ENCODE data around the gene BMP8A.
"Not testable (repeated sequence)": the region's sequence is repeated elsewhere in the genome, so short reads cannot be mapped to it uniquely, and the experiment has no call there.

Gene BMP8A

GRCh38 chr1:39516841-39517240 lies 25.4 kb downstream of the BMP8A start:
- not testable (repeated sequence) for H3K9me3 ChIP-seq (replicated peaks; ENCODE audit: insufficient read depth, low read length); H3K4me3 ChIP-seq (ENCODE audit: low read length); H3F3A ChIP-seq (ENCODE audit: insufficient read depth, low read length); H3K79me2 ChIP-seq (ENCODE audit: low read length); H3K9me2 ChIP-seq (replicated peaks; ENCODE audit: insufficient read depth, low read length); H3K27me3 ChIP-seq (replicated peaks; ENCODE audit: insufficient read depth, low read length); DNase-seq; H3K4me2 ChIP-seq (ENCODE audit: low read depth, low read length); H4K20me1 ChIP-seq (ENCODE audit: insufficient read depth, low read length); H3K36me3 ChIP-seq (replicated peaks; ENCODE audit: insufficient read depth, low read length); H3K27ac ChIP-seq (ENCODE audit: low read length); H3K4me1 ChIP-seq (ENCODE audit: low read length); H2AFZ ChIP-seq (ENCODE audit: low read length); H3K9ac ChIP-seq (ENCODE audit: low read length)

- not testable (repeated sequence) for H3F3A ChIP-seq (ENCODE audit: insufficient read depth, low read length); H3K4me2 ChIP-seq (ENCODE audit: low read depth, low read length); H3K9me2 ChIP-seq (replicated peaks; ENCODE audit: insufficient read depth, low read length); H3K4me1 ChIP-seq (ENCODE audit: low read length); H3K4me3 ChIP-seq (ENCODE audit: low read length); H3K27me3 ChIP-seq (replicated peaks; ENCODE audit: insufficient read depth, low read length); H3K79me2 ChIP-seq (ENCODE audit: low read length); H3K9ac ChIP-seq (ENCODE audit: low read length); H3K9me3 ChIP-seq (replicated peaks; ENCODE audit: insufficient read depth, low read length); H2AFZ ChIP-seq (ENCODE audit: low read length); DNase-seq; H4K20me1 ChIP-seq (ENCODE audit: insufficient read depth, low read length); H3K27ac ChIP-seq (ENCODE audit: low read length); H3K36me3 ChIP-seq (replicated peaks; ENCODE audit: insufficient read depth, low read length)
These were observed 26.5 kb downstream of the BMP8A start for GRCh38 chr1:39517936-39518335.

GRCh38 chr1:39519376-39519775 lies 27.9 kb downstream of the BMP8A start:
- H3K4me1 ChIP-seq (ENCODE audit: low read length); H3K9me2 ChIP-seq (replicated peaks; ENCODE audit: insufficient read depth, low read length); H3K36me3 ChIP-seq (replicated peaks; ENCODE audit: insufficient read depth, low read length); H4K20me1 ChIP-seq (ENCODE audit: insufficient read depth, low read length); H3K79me2 ChIP-seq (ENCODE audit: low read length); H2AFZ ChIP-seq (ENCODE audit: low read length); H3K4me2 ChIP-seq (ENCODE audit: low read depth, low read length); H3K4me3 ChIP-seq (ENCODE audit: low read length); H3K27ac ChIP-seq (ENCODE audit: low read length); DNase-seq; H3K9ac ChIP-seq (ENCODE audit: low read length); H3F3A ChIP-seq (ENCODE audit: insufficient read depth, low read length); H3K9me3 ChIP-seq (replicated peaks; ENCODE audit: insufficient read depth, low read length); H3K27me3 ChIP-seq (replicated peaks; ENCODE audit: insufficient read depth, low read length): not testable (repeated sequence)

GRCh38 chr1:39522221-39522620 lies 30.8 kb downstream of the BMP8A start:
- H3K9me2 ChIP-seq (replicated peaks; ENCODE audit: insufficient read depth, low read length); H3K4me2 ChIP-seq (ENCODE audit: low read depth, low read length); H3K36me3 ChIP-seq (replicated peaks; ENCODE audit: insufficient read depth, low read length); H4K20me1 ChIP-seq (ENCODE audit: insufficient read depth, low read length); H3K9ac ChIP-seq (ENCODE audit: low read length); H2AFZ ChIP-seq (ENCODE audit: low read length); H3K27me3 ChIP-seq (replicated peaks; ENCODE audit: insufficient read depth, low read length); H3K27ac ChIP-seq (ENCODE audit: low read length); H3K9me3 ChIP-seq (replicated peaks; ENCODE audit: insufficient read depth, low read length); H3K4me3 ChIP-seq (ENCODE audit: low read length); DNase-seq: not testable (repeated sequence)
- Histone ChIP-seq H3F3A (ENCODE audit: insufficient read depth, low read length) (peaks cover 23% of the 10 kb centered on the region), H3K79me2 (ENCODE audit: low read length) (peaks cover 15% of the 10 kb centered on the region), H3K4me1 (ENCODE audit: low read length) (peaks cover 31% of the 10 kb centered on the region)

GRCh38 chr1:39522661-39523567 lies 31.5 kb downstream of the BMP8A start:
- Histone ChIP-seq H3K79me2 (ENCODE audit: low read length) (peaks cover 15% of the 10 kb centered on the region), H3K4me3 (ENCODE audit: low read length) (no peak overlapping the region), H3K27me3 (replicated peaks; ENCODE audit: insufficient read depth, low read length) (no peaks in the 10 kb centered on the region), H3K4me2 (ENCODE audit: low read depth, low read length) (no peak overlapping the region), H3K9me3 (replicated peaks; ENCODE audit: insufficient read depth, low read length) (no peaks in the 10 kb centered on the region), H3K9me2 (replicated peaks; ENCODE audit: insufficient read depth, low read length) (no peaks in the 10 kb centered on the region), H3K27ac (ENCODE audit: low read length) (no peak overlapping the region), H3K36me3 (replicated peaks; ENCODE audit: insufficient read depth, low read length) (0 out of 2 replicates have a peak, but pooled peaks cover 3% of the 10 kb centered on the region), H2AFZ (ENCODE audit: low read length) (no peak overlapping the region), H3F3A (ENCODE audit: insufficient read depth, low read length) (peaks cover 25% of the 10 kb centered on the region), H3K4me1 (ENCODE audit: low read length) (peaks cover 38% of the 10 kb centered on the region), H3K9ac (ENCODE audit: low read length) (no peak overlapping the region), H4K20me1 (ENCODE audit: insufficient read depth, low read length) (no peaks in the 10 kb centered on the region)
- TF ChIP-seq EZH2 (optimal IDR thresholded peaks at IDR 0.05; ENCODE audit: low read depth, low read length) (no peak), EZH2phosphoT487 (IDR thresholded peaks at IDR 0.05; ENCODE audit: low read length) (no peak), CTCF (IDR thresholded peaks at IDR 0.05; ENCODE audit: low read length) (no peak)
- DNase-seq, result no peak
